Nephron (organoid): ENCODE measurements around the gene CLDN18.

Source experiments
- H3K27ac Mint-ChIP-seq, 3 experiments: 2 replicates each; pipeline ENCODE4 v1.8.0; 2020; ENCODE audit warnings: mixed read lengths in 3 of 3, mild to moderate bottlenecking in 2 of 3, moderate library complexity in 1 of 3
- H3K27me3 Mint-ChIP-seq: 2 replicates; pipeline ENCODE4 v1.8.0; 2021; ENCODE audit warnings: low read depth, mild to moderate bottlenecking, moderate library complexity, mixed read lengths
- H3K36me3 Mint-ChIP-seq: 2 replicates; pipeline ENCODE4 v1.8.0; 2020; ENCODE audit warnings: low read depth, mixed read lengths
- H3K4me1 Mint-ChIP-seq: 2 replicates; pipeline ENCODE4 v1.8.0; 2020; ENCODE audit warnings: mixed read lengths
- H3K4me3 Mint-ChIP-seq, 3 experiments: 2 replicates each; pipeline ENCODE4 v1.8.0; 2020; ENCODE audit warnings: mild to moderate bottlenecking in 3 of 3, mixed read lengths in 3 of 3, moderate library complexity in 2 of 3
- H3K9me3 Mint-ChIP-seq: 2 replicates; pipeline ENCODE4 v1.8.0; 2020; ENCODE audit warnings: mixed read lengths
- TF ChIP-seq, protein P1 (sequence below), 3 experiments: fragments of 200-600 bp; sonication (generic); IDR thresholded peaks; one replicate each; pipeline ENCODE4 v1.5.0; 2021; ENCODE audit warnings: antibody characterized with exemption in 3 of 3; ENCODE audit not compliant: unreplicated experiment in 3 of 3

The CLDN18 gene

DNA sequence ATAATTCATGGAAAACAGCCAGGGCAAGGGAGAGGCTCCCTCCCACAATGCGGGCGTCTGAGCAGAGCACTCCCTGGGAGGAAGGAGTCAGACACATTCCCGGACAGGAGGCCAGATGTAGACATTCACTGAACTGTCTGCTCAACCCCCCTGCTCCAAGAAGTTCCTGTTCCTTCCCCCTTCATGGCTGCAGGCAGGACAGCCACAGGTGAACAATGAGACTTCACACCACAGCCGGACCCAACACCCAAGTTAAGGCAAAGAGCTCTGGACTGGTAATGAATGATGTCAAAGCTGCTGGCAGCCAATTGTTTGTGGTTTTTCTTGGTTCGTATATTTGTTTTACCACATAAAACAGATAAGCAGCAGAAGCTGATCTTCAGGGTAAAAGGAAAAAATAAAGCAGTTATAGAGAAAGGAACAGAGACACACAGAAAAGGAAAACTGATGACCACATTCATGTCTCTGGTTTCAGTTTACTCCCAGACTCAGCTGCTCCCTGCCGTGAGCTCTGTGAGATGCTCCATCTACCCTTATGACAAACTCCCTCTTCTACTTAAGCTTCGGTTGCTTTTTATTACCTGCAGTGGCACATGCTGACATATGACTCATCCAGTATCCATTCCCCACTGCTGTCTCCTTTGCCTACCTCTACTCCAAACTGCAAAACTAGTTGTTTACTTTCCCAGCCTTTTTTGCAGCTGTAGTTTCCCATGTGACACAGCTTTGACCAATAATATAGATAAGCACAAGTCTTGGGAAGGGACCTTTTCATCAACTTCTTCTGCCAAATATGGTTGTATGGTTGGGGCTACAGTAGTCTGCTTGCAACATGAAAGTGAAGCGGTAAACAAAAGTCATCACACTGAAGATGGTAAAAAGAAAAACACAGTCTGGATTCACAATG lies 72.4 kb downstream of the CLDN18 start:
- Mint-ChIP-seq H3K27ac (peak overlapping the region in 2 of 3 experiments; percentile 16 to 42), H3K27me3 (no peaks in the 10 kb centered on the region), H3K4me1 (peaks cover 10% of the 10 kb centered on the region), H3K36me3 (peaks cover 63% of the 10 kb centered on the region), H3K9me3 (peaks cover 8% of the 10 kb centered on the region), H3K4me3 (no peak overlapping the region)
- TF ChIP-seq, protein P1, sequence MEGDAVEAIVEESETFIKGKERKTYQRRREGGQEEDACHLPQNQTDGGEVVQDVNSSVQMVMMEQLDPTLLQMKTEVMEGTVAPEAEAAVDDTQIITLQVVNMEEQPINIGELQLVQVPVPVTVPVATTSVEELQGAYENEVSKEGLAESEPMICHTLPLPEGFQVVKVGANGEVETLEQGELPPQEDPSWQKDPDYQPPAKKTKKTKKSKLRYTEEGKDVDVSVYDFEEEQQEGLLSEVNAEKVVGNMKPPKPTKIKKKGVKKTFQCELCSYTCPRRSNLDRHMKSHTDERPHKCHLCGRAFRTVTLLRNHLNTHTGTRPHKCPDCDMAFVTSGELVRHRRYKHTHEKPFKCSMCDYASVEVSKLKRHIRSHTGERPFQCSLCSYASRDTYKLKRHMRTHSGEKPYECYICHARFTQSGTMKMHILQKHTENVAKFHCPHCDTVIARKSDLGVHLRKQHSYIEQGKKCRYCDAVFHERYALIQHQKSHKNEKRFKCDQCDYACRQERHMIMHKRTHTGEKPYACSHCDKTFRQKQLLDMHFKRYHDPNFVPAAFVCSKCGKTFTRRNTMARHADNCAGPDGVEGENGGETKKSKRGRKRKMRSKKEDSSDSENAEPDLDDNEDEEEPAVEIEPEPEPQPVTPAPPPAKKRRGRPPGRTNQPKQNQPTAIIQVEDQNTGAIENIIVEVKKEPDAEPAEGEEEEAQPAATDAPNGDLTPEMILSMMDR (IDR thresholded peaks at IDR 0.05; ENCODE audit: unreplicated experiment in 3 of 3) = no peak

DNA sequence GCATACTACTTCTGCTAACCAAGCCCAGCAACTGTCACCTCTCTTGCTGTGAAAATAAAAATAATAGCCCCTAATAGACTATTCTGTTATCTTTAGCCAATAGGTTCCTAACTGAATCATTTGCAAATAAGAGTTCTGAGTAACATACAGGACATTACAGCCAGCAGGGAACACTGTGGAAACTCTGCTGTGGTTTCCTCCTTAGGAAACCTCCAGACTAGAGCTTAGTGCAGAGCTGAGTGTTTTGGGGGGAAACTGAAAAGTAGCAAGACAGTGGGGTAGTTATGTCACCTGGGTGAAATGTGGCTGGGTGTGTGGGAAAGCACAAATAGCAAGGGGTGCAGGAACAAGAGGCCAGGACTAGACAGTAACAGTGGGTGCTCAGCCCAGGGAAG lies 73.0 kb downstream of the CLDN18 start:
- peaks cover 10% of the 10 kb centered on the region for H3K4me1 Mint-ChIP-seq

More for the DNA sequence above, 73.0 kb downstream of the CLDN18 start:
- TF ChIP-seq, protein P1 (IDR thresholded peaks at IDR 0.05; ENCODE audit: unreplicated experiment in 3 of 3) = no peak
- peaks cover 8% of the 10 kb centered on the region for H3K9me3 Mint-ChIP-seq
- no peaks in the 10 kb centered on the region for H3K27me3 Mint-ChIP-seq
- H3K27ac Mint-ChIP-seq = no peak overlapping the region
- H3K4me3 Mint-ChIP-seq = no peak overlapping the region
- H3K36me3 Mint-ChIP-seq = peaks cover 63% of the 10 kb centered on the region
